MCF 10A (cell line): ENCODE data around the gene RGS7. TPM values are rescaled to one million over a fixed set of nuclear protein-coding genes. Genes with fewer than 3 reads are reported as not detected.

Source experiments
- BruUV-seq: library from RNA; stranded (reverse); fragments of 400-500 nt; replicated peaks from 2 replicates; lab custom pipeline; 2021; lab: Mats Ljungman, UMichigan
- CTCF ChIA-PET: fragments of 300-600 bp; sonication (Branson Sonifier 250); formaldehyde crosslinking; extraction: SDS; loops from one replicate; lab custom pipeline; 2021; ENCODE audit warnings: antibody characterized with exemption, inconsistent platforms; lab: Yijun Ruan, JAX
- POLR2A ChIA-PET: fragments of 300-600, 350-650 bp; sonication (Branson Sonifier 250); formaldehyde crosslinking; extraction: SDS; loops from one replicate; lab custom pipeline; 2020; ENCODE audit warnings: antibody characterized with exemption, inconsistent platforms; lab: Yijun Ruan, JAX
- DNase-seq: peaks from one replicate; pipeline ENCODE4 v3.0.0-alpha.2; 2018; ENCODE audit not compliant: unreplicated experiment
- H3K27ac Mint-ChIP-seq: one replicate; pipeline ENCODE4 v1.8.0; 2022; ENCODE audit warnings: mild to moderate bottlenecking, low read depth, mixed read lengths; ENCODE audit not compliant: unreplicated experiment
- H3K27me3 Mint-ChIP-seq: one replicate; pipeline ENCODE4 v1.8.0; 2022; ENCODE audit warnings: mixed read lengths; ENCODE audit not compliant: insufficient read depth, unreplicated experiment
- H3K36me3 Mint-ChIP-seq: one replicate; pipeline ENCODE4 v1.8.0; 2022; ENCODE audit warnings: mild to moderate bottlenecking, moderate library complexity, mixed read lengths; ENCODE audit not compliant: insufficient read depth, unreplicated experiment
- H3K4me1 Mint-ChIP-seq: one replicate; pipeline ENCODE4 v1.8.0; 2022; ENCODE audit warnings: mixed read lengths; ENCODE audit not compliant: insufficient read depth, unreplicated experiment
- H3K4me3 Mint-ChIP-seq: one replicate; pipeline ENCODE4 v1.8.0; 2022; ENCODE audit warnings: mild to moderate bottlenecking, moderate library complexity, mixed read lengths; ENCODE audit not compliant: unreplicated experiment
- H3K9me3 Mint-ChIP-seq: one replicate; pipeline ENCODE4 v1.8.0; 2022; ENCODE audit warnings: mixed read lengths; ENCODE audit not compliant: unreplicated experiment
- CTCF ChIP-seq: fragments of 200-600 bp; IDR thresholded peaks from one replicate; pipeline ENCODE4 v1.8.0; 2022; ENCODE audit warnings: antibody characterized with exemption, mild to moderate bottlenecking; ENCODE audit not compliant: unreplicated experiment
- intact Hi-C: fragments of 100-400 bp; cut with micrococcal nuclease; formaldehyde crosslinking; loops from 2 replicates; pipeline ENCODE4 v1.14.1; 2022
- total RNA-seq: library from RNA; stranded (reverse); gene quantifications from 2 replicates; pipeline ENCODE4 v1.2.3, GENCODE V29; 2022

RGS7 gene
- total RNA-seq, 1 experiment from 2014 or later, result 0.42 TPM

DNA sequence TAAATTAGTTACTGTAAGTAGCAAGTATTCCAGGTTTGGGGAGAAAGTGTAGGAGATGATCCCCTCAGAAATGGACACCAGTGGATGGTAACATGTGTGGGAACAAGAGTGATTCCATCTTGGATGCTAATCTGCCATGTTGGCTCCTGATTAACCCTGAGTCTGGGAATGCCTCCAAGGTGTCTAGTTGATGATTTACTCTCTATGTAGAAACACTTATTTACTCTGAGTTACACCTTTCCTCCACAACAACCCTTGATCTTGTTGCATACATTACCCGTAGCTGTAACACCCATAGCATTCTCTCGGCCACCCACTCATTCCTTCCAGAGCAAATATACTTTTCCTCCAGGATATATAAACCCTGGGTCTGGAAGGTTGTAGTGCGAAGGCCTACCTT lies 429.2 kb downstream of the RGS7 start:
- H3K27ac Mint-ChIP-seq, result no peak overlapping the region

DNA sequence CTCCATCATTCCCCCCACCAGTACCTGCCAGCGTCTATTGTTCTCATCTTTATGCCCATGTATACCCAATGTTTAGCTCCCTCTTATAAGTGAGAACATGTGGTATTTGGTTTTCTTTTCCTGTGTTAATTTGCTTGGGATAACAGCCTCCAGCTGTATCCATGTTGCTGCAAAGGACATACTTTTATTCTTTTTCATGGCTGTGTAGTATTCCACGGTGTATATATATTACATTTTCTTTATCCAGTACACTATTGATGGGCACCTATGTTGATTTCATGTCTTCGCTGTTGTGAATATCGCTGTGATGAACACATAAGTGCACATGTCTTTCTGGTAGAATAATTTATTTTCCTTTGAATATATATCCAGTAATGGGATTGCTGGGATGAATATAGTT lies 431.7 kb downstream of the RGS7 start:
- ChIA-PET POLR2A (interaction anchor here (1.8 kb wide), 1 partner anchor 10 kb away, joined by 3 read pairs; no protein-coding TSS in a partner anchor), CTCF (interaction anchor here (0.9 kb wide), 1 partner anchor 194 kb away, joined by 3 read pairs; no protein-coding TSS in a partner anchor)
- BruUV-seq, result no TSS peak
- Mint-ChIP-seq H3K4me3 (no peak overlapping the region), H3K27ac (no peak overlapping the region), H3K9me3 (peaks cover 10% of the 10 kb centered on the region), H3K36me3 (no peaks in the 10 kb centered on the region), H3K4me1 (no peaks in the 10 kb centered on the region), H3K27me3 (no peaks in the 10 kb centered on the region)
- intact Hi-C loops, result no loop called here
- TF ChIP-seq CTCF, result no peak
- no peak for DNase-seq

More for the DNA sequence above, 429.2 kb downstream of the RGS7 start:
- H3K36me3 Mint-ChIP-seq, result no peaks in the 10 kb centered on the region
- no peak overlapping the region for H3K4me3 Mint-ChIP-seq
- peaks cover 7% of the 10 kb centered on the region for H3K9me3 Mint-ChIP-seq
- no peak for TF ChIP-seq CTCF
- ChIA-PET POLR2A (no interaction called here), CTCF (interaction anchor here (0.7 kb wide), 1 partner anchor 561 kb away, joined by 3 read pairs; no protein-coding TSS in a partner anchor)
- H3K4me1 Mint-ChIP-seq, result no peaks in the 10 kb centered on the region
- intact Hi-C loops, result no loop called here
- no TSS peak for BruUV-seq
- no peak for DNase-seq
- no peaks in the 10 kb centered on the region for H3K27me3 Mint-ChIP-seq

DNA sequence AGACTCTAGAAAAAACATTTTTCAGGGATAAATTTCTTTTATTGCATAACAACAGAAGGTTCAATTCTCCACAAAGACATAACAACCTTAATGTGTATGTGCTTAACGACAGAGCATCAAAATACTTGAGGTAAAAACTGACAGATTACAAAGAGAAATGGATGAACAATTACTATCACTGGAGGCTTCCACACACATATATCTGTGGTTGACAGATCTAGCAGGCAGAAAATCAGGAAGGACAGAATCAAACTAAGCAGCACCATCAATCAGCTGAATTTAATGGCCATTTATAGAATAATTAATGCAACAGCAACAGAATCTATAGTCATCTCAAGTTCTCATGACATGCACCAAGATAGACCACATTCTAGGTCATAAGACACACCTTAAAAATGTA lies 439.0 kb downstream of the RGS7 start:
- intact Hi-C loops, result no loop called here
- CTCF ChIA-PET, result no interaction called here
- no peaks in the 10 kb centered on the region for H3K36me3 Mint-ChIP-seq
- no peak overlapping the region for H3K4me3 Mint-ChIP-seq
- DNase-seq, result no peak
- no peaks in the 10 kb centered on the region for H3K4me1 Mint-ChIP-seq
- TF ChIP-seq CTCF, result no peak
- POLR2A ChIA-PET, result no interaction called here
- H3K27ac Mint-ChIP-seq, result no peak overlapping the region
- peaks cover 10% of the 10 kb centered on the region for H3K9me3 Mint-ChIP-seq
- H3K27me3 Mint-ChIP-seq, result no peaks in the 10 kb centered on the region
- no TSS peak for BruUV-seq

DNA sequence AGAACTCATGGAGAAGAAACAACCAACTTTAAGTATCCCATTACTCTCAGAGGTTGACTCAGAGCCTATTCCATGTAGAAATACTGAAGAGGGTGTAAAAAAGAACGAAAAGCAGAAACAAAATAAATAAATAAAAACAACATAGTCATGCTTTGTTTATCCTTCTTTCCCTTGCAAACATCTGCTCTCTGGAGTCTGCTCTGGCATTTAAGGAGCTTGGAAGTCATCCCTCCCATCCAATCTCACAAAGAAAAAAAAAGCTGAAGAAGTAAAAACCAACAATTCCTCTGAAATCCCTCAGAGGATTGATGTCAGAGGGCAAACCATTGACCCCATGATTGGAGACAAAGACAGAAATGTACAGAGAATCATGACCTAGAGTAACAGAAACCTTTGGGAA lies 442.5 kb downstream of the RGS7 start:
- CTCF ChIA-PET, result interaction anchor here (0.7 to 1.1 kb wide), 4 partner anchors 15 to 1187 kb away, joined by 3 to 5 read pairs (median 4); no protein-coding TSS in a partner anchor
- no peak for DNase-seq
- intact Hi-C loops, result no loop called here
- no peak for TF ChIP-seq CTCF
- H3K9me3 Mint-ChIP-seq, result no peaks in the 10 kb centered on the region
- no peaks in the 10 kb centered on the region for H3K27me3 Mint-ChIP-seq
- no peak overlapping the region for H3K27ac Mint-ChIP-seq
- H3K36me3 Mint-ChIP-seq, result no peaks in the 10 kb centered on the region
- H3K4me1 Mint-ChIP-seq, result no peaks in the 10 kb centered on the region
- no peak overlapping the region for H3K4me3 Mint-ChIP-seq
- BruUV-seq, result no TSS peak
- POLR2A ChIA-PET, result no interaction called here
